ENCODE results near the gene EFNA1.
"Not testable (repeated sequence)": the region's sequence is repeated elsewhere in the genome, so short reads cannot be mapped to it uniquely, and the experiment has no call there.

Gene EFNA1

DNA sequence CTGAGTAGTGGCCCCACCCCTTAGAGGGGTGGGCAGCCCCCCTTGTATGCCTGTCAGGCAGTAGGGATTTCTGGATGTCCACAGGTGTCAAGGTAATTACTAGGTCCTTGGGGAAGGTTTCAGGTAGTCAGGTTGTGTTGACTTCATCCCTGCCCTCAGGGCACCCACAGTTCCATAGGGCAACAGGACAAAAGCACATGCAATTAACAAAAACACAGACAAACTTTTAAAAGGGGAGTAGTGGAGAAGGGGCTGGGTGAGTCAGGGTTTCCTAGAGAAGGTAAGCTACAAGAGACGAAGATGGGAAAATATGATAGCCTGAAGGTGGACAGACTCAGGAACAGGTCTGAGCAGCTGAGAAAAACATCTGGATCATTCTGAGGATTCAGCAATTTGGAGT is 31.3 kb downstream of the EFNA1 start:
- DNase-seq (ENCODE audit: low read depth), result no peak

DNA sequence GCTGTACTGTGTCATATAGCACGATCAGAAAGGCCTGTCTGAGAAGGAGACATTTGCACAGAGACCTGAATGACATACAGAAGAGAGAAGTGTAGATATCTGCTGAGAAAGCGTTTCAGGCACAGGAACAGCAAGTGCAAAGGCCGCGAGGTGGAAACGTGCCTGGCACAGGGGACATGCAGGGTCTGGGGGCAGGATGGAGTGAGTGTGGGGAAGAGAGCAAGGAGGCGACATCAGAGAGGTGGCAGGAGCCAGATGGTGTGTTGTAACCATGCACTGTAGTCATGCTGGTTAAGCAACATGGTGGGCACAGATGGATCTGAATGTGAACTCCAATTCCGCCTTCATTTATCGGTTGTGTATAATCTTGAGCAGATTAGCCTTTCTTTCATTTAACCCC is 32.5 kb downstream of the EFNA1 start:
- DNase-seq (ENCODE audit: low read depth), result no peak

DNA sequence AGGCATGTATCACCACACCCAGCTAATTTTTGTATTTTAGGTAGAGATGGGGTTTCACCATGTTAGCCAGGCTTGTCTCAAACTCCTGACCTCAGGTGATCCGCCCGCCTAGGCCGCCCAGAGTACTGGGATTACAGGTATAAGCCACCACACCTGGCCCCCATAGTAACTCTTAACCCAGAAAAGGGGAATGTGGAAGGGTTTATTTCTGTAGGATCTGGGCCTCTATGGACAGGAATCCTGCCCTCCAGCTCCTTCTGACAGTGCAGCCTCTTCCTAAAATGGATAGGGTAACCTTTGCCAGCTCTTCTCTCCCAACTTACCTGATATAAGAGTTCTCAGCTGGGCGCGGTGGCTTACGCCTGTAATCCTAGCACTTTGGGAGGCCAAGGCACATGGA is 35.0 kb downstream of the EFNA1 start:
- DNase-seq (ENCODE audit: low read depth), result not testable (repeated sequence)

DNA sequence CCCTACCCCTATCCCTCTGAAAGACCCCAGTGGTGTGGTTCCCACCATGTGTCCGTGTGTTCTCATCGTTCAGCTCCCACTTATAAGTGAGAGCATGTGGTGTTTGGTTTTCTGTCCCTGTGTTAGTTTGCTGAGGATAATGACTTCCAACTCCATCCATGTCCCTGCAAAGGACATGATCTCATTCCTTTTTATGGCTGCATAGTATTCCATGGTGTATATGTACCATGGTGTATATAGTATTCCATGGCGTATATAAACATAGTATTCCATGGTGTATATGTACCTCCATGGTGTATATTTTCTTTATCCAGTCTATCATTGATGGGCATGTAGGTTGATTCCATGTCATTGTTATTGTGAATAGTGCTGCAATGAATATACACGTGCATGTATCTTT is 36.1 kb downstream of the EFNA1 start:
- DNase-seq (ENCODE audit: low read depth), result not testable (repeated sequence)

DNA sequence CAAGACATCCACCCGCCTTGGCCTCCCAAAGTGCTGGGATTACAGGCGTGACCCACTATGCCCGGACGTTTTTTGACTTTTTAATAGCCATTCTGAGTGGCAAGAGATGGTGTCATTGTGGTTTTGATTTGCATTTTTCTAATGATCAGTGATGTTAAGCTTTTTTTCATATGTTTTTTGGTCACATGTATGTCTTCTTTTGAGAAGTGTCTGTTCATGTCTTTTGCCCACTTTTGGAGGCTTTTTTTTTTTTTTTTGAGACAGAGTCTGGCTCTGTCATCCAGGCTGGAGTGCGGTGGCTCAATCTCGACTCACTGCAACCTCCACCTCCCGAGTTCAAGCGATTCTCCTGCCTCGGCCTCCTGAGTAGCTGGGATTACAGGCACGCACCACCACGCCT is 36.9 kb downstream of the EFNA1 start:
- not testable (repeated sequence) for DNase-seq (ENCODE audit: low read depth)

- DNase-seq (ENCODE audit: low read depth), result no peak
Observed at GRCh38 chr1:155166051-155166470, 38.4 kb downstream of the EFNA1 start.

GRCh38 chr1:155166471-155167165 is 38.9 kb downstream of the EFNA1 start:
- DNase-seq (ENCODE audit: low read depth), result no peak

- peak; percentile 78 for DNase-seq (ENCODE audit: low read depth)
Observed at GRCh38 chr1:155167166-155168104, 39.8 kb downstream of the EFNA1 start.

DNA sequence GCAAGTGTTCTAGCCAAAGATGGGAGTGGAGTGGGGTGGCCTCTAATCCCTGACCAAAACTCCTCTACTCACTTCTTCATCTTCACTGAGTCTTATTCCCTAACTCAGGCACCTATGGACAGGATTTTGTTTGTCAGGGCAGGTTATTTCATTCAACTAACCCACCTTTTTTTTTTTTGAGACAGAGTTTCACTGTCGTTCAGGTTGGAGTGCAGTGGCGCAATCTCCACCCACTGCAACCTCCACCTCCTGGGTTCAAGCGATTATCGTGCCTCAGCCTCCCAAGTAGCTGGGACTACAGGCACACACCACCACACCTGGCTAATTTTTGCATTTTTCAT is 40.4 kb downstream of the EFNA1 start:
- DNase-seq (ENCODE audit: low read depth), result not testable (repeated sequence)

DNA sequence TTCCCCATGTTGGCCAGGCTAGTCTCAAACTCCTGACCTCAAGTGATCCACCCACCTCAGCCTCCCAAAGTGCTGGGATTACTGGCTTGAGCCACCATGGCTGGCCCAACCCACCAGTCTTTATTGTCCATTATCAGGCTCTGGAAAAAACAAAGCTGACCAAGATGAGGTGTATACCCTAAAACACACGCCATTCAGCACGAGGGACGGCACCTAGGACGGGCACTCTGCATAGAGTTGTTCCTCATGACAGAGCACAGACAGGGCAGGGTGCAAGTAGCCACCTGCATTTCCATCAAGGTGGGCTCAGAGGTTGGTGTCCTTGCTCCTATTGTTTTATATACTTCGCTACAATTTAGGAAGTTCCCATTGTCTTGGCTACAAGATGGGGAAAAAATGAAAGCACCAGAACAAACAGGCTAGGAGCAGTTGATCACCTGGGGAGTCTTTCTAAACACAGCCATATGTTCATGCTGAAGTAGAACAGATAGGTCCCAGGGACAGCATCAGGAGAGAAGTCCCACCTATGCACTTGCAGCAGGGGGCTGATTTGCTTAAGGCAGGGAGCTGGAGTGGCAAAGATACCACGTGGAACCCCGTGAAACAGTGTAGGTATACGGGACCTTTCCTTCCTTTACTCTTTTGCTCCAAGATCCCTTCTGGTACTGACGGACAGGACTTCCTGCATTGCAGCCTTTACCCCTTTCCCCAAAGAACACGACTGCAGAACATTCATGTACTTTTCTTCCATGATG is 41.0 kb downstream of the EFNA1 start:
- DNase-seq (ENCODE audit: low read depth), result no peak

DNA sequence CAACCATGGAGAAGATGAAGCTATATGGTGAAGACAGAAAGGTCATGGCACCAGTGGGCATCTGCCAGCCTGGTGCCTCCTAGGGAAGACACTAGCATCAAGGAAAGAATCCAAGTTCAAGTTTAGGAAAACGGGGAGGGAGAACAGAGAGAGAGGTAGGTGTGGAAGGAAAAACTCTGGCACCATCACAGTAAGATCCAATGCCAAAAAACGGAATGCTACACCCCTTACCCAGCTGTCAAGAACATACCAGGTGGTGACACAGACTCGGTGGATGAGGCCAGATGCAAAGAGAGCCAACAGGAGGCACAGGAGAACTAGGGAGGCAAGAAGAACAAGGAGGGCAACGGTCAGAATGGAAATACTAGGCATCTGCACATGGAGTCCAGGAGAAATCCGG is 41.9 kb downstream of the EFNA1 start:
- no peak for DNase-seq (ENCODE audit: low read depth)

DNA sequence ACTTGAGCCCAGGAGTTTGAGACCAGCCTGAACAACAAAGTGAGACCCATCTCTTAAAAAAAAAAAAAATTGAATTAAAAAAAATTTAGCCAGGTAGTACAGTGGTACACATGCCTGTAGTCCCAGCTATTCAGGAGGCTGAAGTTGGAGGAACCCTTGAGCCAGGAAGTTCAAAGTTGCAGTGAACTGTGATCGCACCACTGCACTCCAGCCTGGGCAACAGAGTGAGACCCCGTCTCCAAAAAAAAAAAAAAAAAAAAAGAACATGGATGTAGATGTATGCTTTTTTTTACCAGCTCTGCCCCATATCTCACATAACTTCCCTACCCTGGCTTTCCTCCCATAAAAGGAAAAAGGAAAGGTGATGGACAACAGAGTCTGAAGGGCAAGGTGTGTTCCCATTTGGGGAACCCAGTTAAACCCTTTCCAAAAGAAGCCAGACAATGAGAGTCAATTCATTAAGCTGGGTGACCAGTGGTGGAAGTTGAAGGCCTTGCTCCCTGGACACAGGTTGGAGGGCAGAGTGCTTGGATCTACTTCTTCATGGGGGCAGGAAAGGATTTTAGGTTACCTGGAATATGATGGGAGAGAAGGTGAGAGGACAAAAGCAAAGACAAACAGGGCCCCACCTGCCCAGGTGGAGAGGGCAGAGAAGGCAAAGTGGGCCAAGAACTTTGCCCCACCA is 42.6 kb downstream of the EFNA1 start:
- no peak for DNase-seq (ENCODE audit: low read depth)

DNA sequence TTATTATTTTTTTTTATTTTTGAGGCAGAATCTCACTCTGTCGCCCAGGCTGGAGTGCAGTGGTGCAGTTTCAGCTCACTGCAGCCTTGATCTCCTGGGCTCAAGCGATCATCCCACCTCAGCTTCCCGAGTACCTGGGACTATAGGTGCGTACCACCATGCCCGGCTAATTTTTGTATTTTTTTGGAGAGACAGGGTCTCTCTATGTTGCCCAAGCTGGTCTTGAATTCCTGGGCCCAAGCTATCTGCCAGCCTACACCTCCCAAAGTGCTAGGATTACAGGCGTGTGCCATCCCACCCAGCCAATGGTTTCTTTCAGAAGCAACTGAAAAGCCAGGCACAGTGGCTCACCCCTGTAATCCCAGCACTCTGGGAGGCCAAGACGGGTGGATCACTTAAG is 43.1 kb downstream of the EFNA1 start:
- no peak for DNase-seq (ENCODE audit: low read depth)

GRCh38 chr1:155171836-155172731 is 44.4 kb downstream of the EFNA1 start:
- DNase-seq (ENCODE audit: low read depth), result no peak

- DNase-seq (ENCODE audit: low read depth), result peak; percentile 91
Observed at GRCh38 chr1:155172732-155173477, 45.2 kb downstream of the EFNA1 start, which contains the start of gene KRTCAP2. Gene KRTCAP2 (minus strand): TSS chr1:155173304. CDS start chr1:155173224, 80 bp downstream.

DNA sequence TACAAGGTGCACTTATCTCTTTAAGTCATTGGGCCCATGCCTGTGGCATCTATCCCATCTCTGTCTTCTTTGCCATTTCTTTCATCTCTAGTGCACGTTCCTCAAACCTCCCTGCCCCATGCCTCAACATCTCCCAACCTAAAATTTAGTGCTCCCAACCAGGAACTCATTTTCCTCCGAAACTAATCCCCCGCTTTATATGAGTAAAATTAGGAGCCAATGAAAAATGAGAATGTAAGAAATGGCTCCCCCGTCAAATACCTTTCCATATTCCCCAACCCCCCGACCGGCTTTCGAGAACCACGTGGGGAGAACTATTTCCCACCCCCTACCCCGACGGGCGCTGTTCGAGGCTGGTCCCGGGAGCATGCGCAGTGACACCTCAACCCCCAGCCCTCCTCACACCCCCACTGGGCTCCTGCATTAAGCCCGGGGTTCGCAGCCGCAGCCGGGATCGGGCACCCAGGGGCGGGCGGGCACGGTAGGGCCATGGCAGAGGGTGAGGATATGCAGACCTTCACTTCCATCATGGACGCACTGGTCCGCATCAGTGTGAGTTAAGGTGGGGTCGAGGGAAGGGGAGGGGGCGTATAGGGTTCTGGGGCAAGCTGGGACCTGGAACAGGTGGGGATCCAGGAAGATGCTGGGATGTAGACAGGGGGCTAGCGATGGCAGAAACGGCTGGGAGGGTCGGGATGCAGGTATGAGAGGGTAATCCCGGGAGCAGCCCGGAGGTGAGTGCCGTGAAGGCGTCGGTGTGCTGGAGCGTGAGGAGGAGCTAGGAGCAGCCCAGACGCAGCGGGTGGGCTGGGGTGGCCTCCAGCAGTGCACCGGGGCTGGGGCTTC is 46.0 kb downstream of the EFNA1 start, which contains the start of gene TRIM46:
TSS of gene TRIM46 (plus strand) at position 372 of the 846 bp plus-strand sequence. CDS start at position 490, 118 bp downstream.
- peak; percentile 42 for DNase-seq (ENCODE audit: low read depth)

DNA sequence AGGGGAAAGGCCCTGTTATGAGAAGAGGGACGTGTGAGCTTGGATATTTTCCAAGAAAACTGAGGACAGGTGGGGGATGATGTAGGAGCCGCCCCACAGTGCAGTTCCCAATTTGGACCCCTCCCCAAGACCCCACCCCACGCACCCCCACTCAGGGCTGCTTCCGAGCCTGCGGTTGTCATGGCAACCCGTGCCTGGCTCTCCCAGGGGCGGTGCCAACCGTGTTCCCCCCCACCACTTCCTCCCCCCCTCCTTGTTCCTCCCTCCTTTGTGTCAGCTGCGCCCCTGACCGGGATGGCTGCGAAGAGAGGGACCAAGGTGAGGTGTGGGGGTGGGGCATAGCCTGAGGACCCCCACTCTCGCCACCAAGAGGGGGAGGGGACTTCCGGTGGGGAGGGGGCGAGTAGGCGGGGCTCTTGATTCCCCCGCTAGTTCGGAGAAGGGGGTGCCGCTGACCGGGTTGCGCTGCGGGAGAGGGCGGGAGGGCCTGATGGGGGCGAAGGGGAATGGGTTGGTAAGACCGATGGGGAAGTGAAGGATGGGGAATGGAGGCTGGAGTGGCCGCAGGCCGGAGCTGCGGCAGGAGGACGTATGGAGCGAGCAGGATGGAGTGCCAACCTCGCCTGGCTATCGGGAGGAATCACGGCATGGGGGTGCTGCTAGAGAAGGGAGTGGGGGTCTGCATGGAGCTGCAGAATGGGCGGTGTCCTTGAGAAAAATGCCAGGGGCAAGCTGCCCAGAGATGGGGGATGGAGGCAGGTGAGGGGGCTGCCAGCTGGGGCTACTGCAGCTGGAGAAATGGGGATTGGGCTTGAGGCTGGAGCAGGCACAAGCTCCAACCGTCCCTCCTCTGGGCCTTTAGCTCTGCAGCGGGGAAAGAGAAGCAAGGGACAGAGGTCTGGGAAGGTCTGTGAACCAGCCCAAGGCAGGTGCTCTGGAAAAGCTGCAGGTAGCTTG is 46.9 kb downstream of the EFNA1 start:
- DNase-seq (ENCODE audit: low read depth), result no peak

All from activated gamma-delta T cell treated with anti-CD3 and anti-CD28 coated beads, Interleukin-2, amount 50 U/mL, for 16 hours (primary cell).